ENCODE measurements around the gene SMYD3. TPM values are rescaled to one million over a fixed set of nuclear protein-coding genes. Genes with fewer than 3 reads are reported as not detected.
"Not testable (repeated sequence)": the region's sequence is repeated elsewhere in the genome, so short reads cannot be mapped to it uniquely, and the experiment has no call there.

The SMYD3 gene
- total and polyA plus RNA-seq, 9 donors, result 10.8 to 24.0 (median 13.7) TPM

DNA sequence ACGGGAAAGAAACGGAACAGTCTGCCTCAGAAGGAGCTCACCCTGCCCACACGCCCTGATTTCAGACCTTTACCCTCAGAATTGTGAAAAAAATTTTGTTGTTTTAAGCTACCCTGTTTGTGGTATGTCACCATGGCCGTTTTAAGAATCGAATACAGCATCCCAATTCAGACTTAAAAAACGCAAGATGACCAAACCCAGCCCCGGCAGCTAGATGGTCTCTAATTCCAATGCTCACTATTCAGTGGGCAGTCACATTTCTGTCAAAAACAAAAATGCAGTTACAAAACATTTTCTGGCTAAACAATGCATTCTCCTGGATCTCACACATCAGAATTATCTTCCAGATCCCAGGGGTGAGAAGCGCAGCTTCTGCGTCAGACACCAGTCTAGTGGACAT, 527.5 kb downstream of the SMYD3 start:
- Histone ChIP-seq H3K9me3 (no peaks in the 10 kb centered on the region), H3K27ac (no peak overlapping the region), H3K4me3 (no peak overlapping the region), H3K36me3 (no peaks in the 10 kb centered on the region), H3K4me1 (ENCODE audit: insufficient read depth) (no peaks in the 10 kb centered on the region), H3K27me3 (no peaks in the 10 kb centered on the region)
- no peak for DNase-seq
- intact Hi-C loops (cut with DNase I), result no loop called here
- WGBS, 3 donors, result 81 to 97% (median 94%) methylated on average over 9 of the region's 9 CpGs
- TF ChIP-seq CTCF (IDR thresholded peaks at IDR 0.05) (no peak), EP300 (IDR thresholded peaks at IDR 0.05) (no peak), POLR2A (IDR thresholded peaks at IDR 0.05) (no peak)

- Histone ChIP-seq H3K36me3 (no peaks in the 10 kb centered on the region), H3K27ac (no peak overlapping the region), H3K27me3 (no peaks in the 10 kb centered on the region), H3K9me3 (no peaks in the 10 kb centered on the region), H3K4me3 (no peak overlapping the region), H3K4me1 (ENCODE audit: insufficient read depth) (no peaks in the 10 kb centered on the region)
- 40 to 67% (median 56%) methylated on average over 3 of the region's 3 CpGs for WGBS, 3 donors
- TF ChIP-seq POLR2A (IDR thresholded peaks at IDR 0.05), result no peak
- TF ChIP-seq CTCF (IDR thresholded peaks at IDR 0.05), result no peak
- TF ChIP-seq EP300 (IDR thresholded peaks at IDR 0.05), result no peak
- no peak for DNase-seq
- intact Hi-C loops (cut with DNase I), result no loop called here
Observed at GRCh38 chr1:245978915-245979314, 528.2 kb downstream of the SMYD3 start.

GRCh38 chr1:245972476-245972875, 534.6 kb downstream of the SMYD3 start:
- DNase-seq, result no peak
- Histone ChIP-seq H3K4me3 (no peak overlapping the region), H3K9me3 (no peaks in the 10 kb centered on the region), H3K4me1 (ENCODE audit: insufficient read depth) (no peaks in the 10 kb centered on the region), H3K27me3 (no peaks in the 10 kb centered on the region), H3K36me3 (no peaks in the 10 kb centered on the region), H3K27ac (no peak overlapping the region)
- intact Hi-C loops (cut with DNase I), result no loop called here
- no peak for TF ChIP-seq EP300 (IDR thresholded peaks at IDR 0.05)
- WGBS, 3 donors, result 82 to 91% (median 86%) methylated on average over 5 of the region's 5 CpGs

- Histone ChIP-seq H3K27me3 (no peaks in the 10 kb centered on the region), H3K4me1 (ENCODE audit: insufficient read depth) (no peaks in the 10 kb centered on the region), H3K4me3 (no peak overlapping the region), H3K36me3 (no peaks in the 10 kb centered on the region), H3K9me3 (no peaks in the 10 kb centered on the region), H3K27ac (no peak overlapping the region)
- intact Hi-C loops (cut with DNase I), result no loop called here
- 93 to 98% (median 97%) methylated on average over 2 of the region's 2 CpGs for WGBS, 3 donors
- no peak for TF ChIP-seq CTCF (IDR thresholded peaks at IDR 0.05)
- TF ChIP-seq POLR2A (IDR thresholded peaks at IDR 0.05), result no peak
- TF ChIP-seq EP300 (IDR thresholded peaks at IDR 0.05), result no peak
- DNase-seq, result no peak
Observed at GRCh38 chr1:245971711-245972085, 535.4 kb downstream of the SMYD3 start.

GRCh38 chr1:245971076-245971710, 535.9 kb downstream of the SMYD3 start:
- H3K27ac ChIP-seq; H3K27me3 ChIP-seq; H3K4me1 ChIP-seq (ENCODE audit: insufficient read depth); H3K4me3 ChIP-seq; H3K9me3 ChIP-seq; intact Hi-C loops (cut with DNase I); H3K36me3 ChIP-seq; DNase-seq: not testable (repeated sequence)
- 94 to 95% (median 94%) methylated on average over 10 of the region's 10 CpGs for WGBS, 3 donors
